ENCODE data around the gene ZSCAN10. TPM values are rescaled to one million over a fixed set of nuclear protein-coding genes. Genes with fewer than 3 reads are reported as not detected.

The ZSCAN10 gene
- total RNA-seq, 1 experiment from 2014 or later: not detected

GRCh38 chr16:3049921-3050481, 49.1 kb downstream of the ZSCAN10 start:
- DNase-seq (ENCODE audit: low read depth): no peak

- no peak for DNase-seq (ENCODE audit: low read depth)
Measured at GRCh38 chr16:3047387-3047720, 51.7 kb downstream of the ZSCAN10 start.

GRCh38 chr16:3046641-3047386, 52.3 kb downstream of the ZSCAN10 start:
- DNase-seq (ENCODE audit: low read depth): no peak

- no peak for DNase-seq (ENCODE audit: low read depth)
Measured at GRCh38 chr16:3045758-3046640, 53.1 kb downstream of the ZSCAN10 start, which contains the start of gene MMP25. TSS of gene MMP25 (plus strand) at chr16:3046561. CDS start at chr16:3046918, 357 bp downstream.

GRCh38 chr16:3044708-3045107, 54.4 kb downstream of the ZSCAN10 start:
- DNase-seq (ENCODE audit: low read depth): no peak

GRCh38 chr16:3042376-3042775, 56.7 kb downstream of the ZSCAN10 start:
- no peak for DNase-seq (ENCODE audit: low read depth)

GRCh38 chr16:3038896-3039295, 60.2 kb downstream of the ZSCAN10 start:
- no peak for DNase-seq (ENCODE audit: low read depth)

Small RNA genes within 50 kb of the gene (small RNA-seq; reads per million reads assigned to genes)
- 0.18 reads per million for gene RNU1-22P

Other genes starting within 250 kb of the ZSCAN10 start
- gene PRSS22, start 241.1 kb downstream of the ZSCAN10 start, total RNA-seq (2014; rRNA removed; shearing (Covaris generic)): not detected in 2 replicates
- 33.2 and 34.5 TPM in 2 replicates for gene FLYWCH2, start 216.1 kb downstream of the ZSCAN10 start, total RNA-seq (2014; rRNA removed; shearing (Covaris generic))
- 21.0 and 25.8 TPM in 2 replicates for gene FLYWCH1, start 187.4 kb downstream of the ZSCAN10 start, total RNA-seq (2014; rRNA removed; shearing (Covaris generic))
- gene KREMEN2, start 135.0 kb downstream of the ZSCAN10 start, total RNA-seq (2014; rRNA removed; shearing (Covaris generic)): 2.4 and 2.5 TPM in 2 replicates
- 47.9 TPM in 2 replicates for gene PAQR4, start 129.9 kb downstream of the ZSCAN10 start, total RNA-seq (2014; rRNA removed; shearing (Covaris generic))
- gene PKMYT1, start 118.8 kb downstream of the ZSCAN10 start, total RNA-seq (2014; rRNA removed; shearing (Covaris generic)): 37.6 and 46.9 TPM in 2 replicates
- gene CLDN9, start 86.4 kb downstream of the ZSCAN10 start, total RNA-seq (2014; rRNA removed; shearing (Covaris generic)): not detected in 2 replicates
- gene CLDN6, start 81.1 kb downstream of the ZSCAN10 start, total RNA-seq (2014; rRNA removed; shearing (Covaris generic)): 0.07 TPM in 1 of 2 replicates, not detected in the other
- 411 and 496 TPM in 2 replicates for gene TNFRSF12A, start 78.9 kb downstream of the ZSCAN10 start, total RNA-seq (2014; rRNA removed; shearing (Covaris generic))
- 246 and 370 TPM in 2 replicates for gene HCFC1R1, start 75.4 kb downstream of the ZSCAN10 start, total RNA-seq (2014; rRNA removed; shearing (Covaris generic))
- 56.9 and 64.6 TPM in 2 replicates for gene THOC6, start 75.3 kb downstream of the ZSCAN10 start, total RNA-seq (2014; rRNA removed; shearing (Covaris generic))
- not detected in 2 replicates for gene BICDL2, start 62.4 kb downstream of the ZSCAN10 start, total RNA-seq (2014; rRNA removed; shearing (Covaris generic))
- 0.05 and 0.20 TPM in 2 replicates for gene MMP25, start 52.7 kb downstream of the ZSCAN10 start, total RNA-seq (2014; rRNA removed; shearing (Covaris generic))
- 1.6 and 2.5 TPM in 2 replicates for gene IL32, start 33.7 kb downstream of the ZSCAN10 start, total RNA-seq (2014; rRNA removed; shearing (Covaris generic))
- gene ZNF205, start 13.3 kb upstream of the ZSCAN10 start, total RNA-seq (2014; rRNA removed; shearing (Covaris generic)): 15.3 and 16.6 TPM in 2 replicates
- 3.8 and 4.6 TPM in 2 replicates for gene ZNF213, start 35.7 kb upstream of the ZSCAN10 start, total RNA-seq (2014; rRNA removed; shearing (Covaris generic))
- not detected in 2 replicates for gene OR1F1, start 88.9 kb upstream of the ZSCAN10 start, total RNA-seq (2014; rRNA removed; shearing (Covaris generic))
- 12.5 and 13.2 TPM in 2 replicates for gene ZNF200, start 135.9 kb upstream of the ZSCAN10 start, total RNA-seq (2014; rRNA removed; shearing (Covaris generic))
- 0.03 TPM in 1 of 2 replicates, not detected in the other for gene MEFV, start 157.3 kb upstream of the ZSCAN10 start, total RNA-seq (2014; rRNA removed; shearing (Covaris generic))
- 38.8 and 39.1 TPM in 2 replicates for gene ZNF263, start 184.2 kb upstream of the ZSCAN10 start, total RNA-seq (2014; rRNA removed; shearing (Covaris generic))
- gene TIGD7, start 206.1 kb upstream of the ZSCAN10 start, total RNA-seq (2014; rRNA removed; shearing (Covaris generic)): 2.8 and 3.1 TPM in 2 replicates
- gene ZNF75A, start 206.2 kb upstream of the ZSCAN10 start, total RNA-seq (2014; rRNA removed; shearing (Covaris generic)): 12.2 and 16.9 TPM in 2 replicates

All from HT1080 (cell line).